Gastroesophageal sphincter (tissue), 3 donors: ENCODE measurements around the gene RTL10.

ENCODE experiments used
- CTCF ChIP-seq, 4 experiments: fragments of 200-600 bp in 2 of 4; fragments of 450-650 bp in 2 of 4; sonication (generic) in 1 of 4; IDR thresholded peaks; one replicate each; pipeline ENCODE4 v1.5.1; 2017 to 2019; ENCODE audit warnings: antibody characterized with exemption in 4 of 4, mild to moderate bottlenecking in 2 of 4, moderate library complexity in 2 of 4
- EP300 ChIP-seq: sonication (generic); formaldehyde crosslinking; IDR thresholded peaks from one replicate; pipeline ENCODE4 v1.6.1; 2017; ENCODE audit warnings: antibody characterized with exemption, mild to moderate bottlenecking
- POLR2A ChIP-seq, 2 donors: fragments of 450-650 bp; IDR thresholded peaks; one replicate each; pipeline ENCODE4 v1.6.1; 2017; ENCODE audit warnings: antibody characterized with exemption in 2 of 2, mild to moderate bottlenecking in 2 of 2, moderate library complexity in 1 of 2
- POLR2AphosphoS5 ChIP-seq: sonication (generic); formaldehyde crosslinking; IDR thresholded peaks from one replicate; pipeline ENCODE4 v1.6.1; 2017; ENCODE audit warnings: antibody characterized with exemption

- TF ChIP-seq CTCF (IDR thresholded peaks at IDR 0.05): no peak
- TF ChIP-seq POLR2A (IDR thresholded peaks at IDR 0.05): no peak
- no peak for TF ChIP-seq POLR2AphosphoS5
- no peak for TF ChIP-seq EP300
Measured at GRCh38 chr22:19811211-19811621, 43.5 kb downstream of the RTL10 start.
